HL-60 (cell line): ENCODE data around the gene SLC13A1.

ENCODE experiments used
- POLR2AphosphoS5 ChIP-seq: IDR thresholded peaks from 2 replicates; pipeline ENCODE4 v1.6.1; 2012; ENCODE audit warnings: low read depth
- TF ChIP-seq, protein P1 (sequence below): IDR thresholded peaks from one replicate; pipeline ENCODE4 v1.5.1; 2011; ENCODE audit warnings: low read length, control low read depth, inconsistent platforms; ENCODE audit not compliant: insufficient read depth
- TF ChIP-seq, protein P2 (sequence below): IDR thresholded peaks from 2 replicates; pipeline ENCODE4 v1.6.1; 2012; ENCODE audit warnings: low read depth; ENCODE audit not compliant: insufficient replicate concordance

DNA sequence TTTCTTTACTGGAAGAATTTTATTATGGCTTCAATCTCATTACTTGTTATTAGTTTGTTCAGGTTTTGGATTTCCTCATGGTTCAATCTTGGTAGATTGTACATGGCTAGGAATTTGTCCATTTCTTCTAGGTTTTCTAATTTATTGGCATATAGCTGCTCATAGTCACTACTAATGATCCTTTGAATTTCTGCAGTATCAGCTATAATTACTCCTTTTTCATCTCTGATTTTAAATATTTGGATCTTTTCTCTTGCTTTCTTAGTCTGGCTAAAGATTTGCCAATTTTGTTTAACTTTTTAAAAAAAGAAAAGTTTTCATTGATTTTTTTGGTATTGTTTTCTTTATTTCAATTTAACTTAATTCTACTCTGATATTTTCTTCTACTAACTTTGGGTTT, 59.2 kb downstream of the SLC13A1 start:
- TF ChIP-seq, protein P1, sequence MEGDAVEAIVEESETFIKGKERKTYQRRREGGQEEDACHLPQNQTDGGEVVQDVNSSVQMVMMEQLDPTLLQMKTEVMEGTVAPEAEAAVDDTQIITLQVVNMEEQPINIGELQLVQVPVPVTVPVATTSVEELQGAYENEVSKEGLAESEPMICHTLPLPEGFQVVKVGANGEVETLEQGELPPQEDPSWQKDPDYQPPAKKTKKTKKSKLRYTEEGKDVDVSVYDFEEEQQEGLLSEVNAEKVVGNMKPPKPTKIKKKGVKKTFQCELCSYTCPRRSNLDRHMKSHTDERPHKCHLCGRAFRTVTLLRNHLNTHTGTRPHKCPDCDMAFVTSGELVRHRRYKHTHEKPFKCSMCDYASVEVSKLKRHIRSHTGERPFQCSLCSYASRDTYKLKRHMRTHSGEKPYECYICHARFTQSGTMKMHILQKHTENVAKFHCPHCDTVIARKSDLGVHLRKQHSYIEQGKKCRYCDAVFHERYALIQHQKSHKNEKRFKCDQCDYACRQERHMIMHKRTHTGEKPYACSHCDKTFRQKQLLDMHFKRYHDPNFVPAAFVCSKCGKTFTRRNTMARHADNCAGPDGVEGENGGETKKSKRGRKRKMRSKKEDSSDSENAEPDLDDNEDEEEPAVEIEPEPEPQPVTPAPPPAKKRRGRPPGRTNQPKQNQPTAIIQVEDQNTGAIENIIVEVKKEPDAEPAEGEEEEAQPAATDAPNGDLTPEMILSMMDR: no peak
- TF ChIP-seq POLR2AphosphoS5: no peak
- TF ChIP-seq, protein P2, sequence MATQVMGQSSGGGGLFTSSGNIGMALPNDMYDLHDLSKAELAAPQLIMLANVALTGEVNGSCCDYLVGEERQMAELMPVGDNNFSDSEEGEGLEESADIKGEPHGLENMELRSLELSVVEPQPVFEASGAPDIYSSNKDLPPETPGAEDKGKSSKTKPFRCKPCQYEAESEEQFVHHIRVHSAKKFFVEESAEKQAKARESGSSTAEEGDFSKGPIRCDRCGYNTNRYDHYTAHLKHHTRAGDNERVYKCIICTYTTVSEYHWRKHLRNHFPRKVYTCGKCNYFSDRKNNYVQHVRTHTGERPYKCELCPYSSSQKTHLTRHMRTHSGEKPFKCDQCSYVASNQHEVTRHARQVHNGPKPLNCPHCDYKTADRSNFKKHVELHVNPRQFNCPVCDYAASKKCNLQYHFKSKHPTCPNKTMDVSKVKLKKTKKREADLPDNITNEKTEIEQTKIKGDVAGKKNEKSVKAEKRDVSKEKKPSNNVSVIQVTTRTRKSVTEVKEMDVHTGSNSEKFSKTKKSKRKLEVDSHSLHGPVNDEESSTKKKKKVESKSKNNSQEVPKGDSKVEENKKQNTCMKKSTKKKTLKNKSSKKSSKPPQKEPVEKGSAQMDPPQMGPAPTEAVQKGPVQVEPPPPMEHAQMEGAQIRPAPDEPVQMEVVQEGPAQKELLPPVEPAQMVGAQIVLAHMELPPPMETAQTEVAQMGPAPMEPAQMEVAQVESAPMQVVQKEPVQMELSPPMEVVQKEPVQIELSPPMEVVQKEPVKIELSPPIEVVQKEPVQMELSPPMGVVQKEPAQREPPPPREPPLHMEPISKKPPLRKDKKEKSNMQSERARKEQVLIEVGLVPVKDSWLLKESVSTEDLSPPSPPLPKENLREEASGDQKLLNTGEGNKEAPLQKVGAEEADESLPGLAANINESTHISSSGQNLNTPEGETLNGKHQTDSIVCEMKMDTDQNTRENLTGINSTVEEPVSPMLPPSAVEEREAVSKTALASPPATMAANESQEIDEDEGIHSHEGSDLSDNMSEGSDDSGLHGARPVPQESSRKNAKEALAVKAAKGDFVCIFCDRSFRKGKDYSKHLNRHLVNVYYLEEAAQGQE: no peak
